Thyroid gland (tissue), 4 donors: ENCODE measurements around the gene FKBP2. TPM values are rescaled to one million over a fixed set of nuclear protein-coding genes. Genes with fewer than 3 reads are reported as not detected.

Experiments
- DNase-seq, 2 donors: peaks; one replicate each; pipeline ENCODE4 v3.0.0-alpha.2; 2019
- H3K27ac ChIP-seq, 3 donors: fragments of 200-600 bp; sonication (generic); 1 replicate in 2 of 3; 2 replicates in 1 of 3; pipeline ENCODE4 v1.5.1; 2016 to 2019; ENCODE audit warnings: mild to moderate bottlenecking in 1 of 3, moderate library complexity in 1 of 3
- H3K27me3 ChIP-seq: fragments of 200-600 bp; sonication (generic); one replicate; pipeline ENCODE4 v1.5.1; 2019
- H3K36me3 ChIP-seq, 2 donors: fragments of 200-600 bp; sonication (generic); one replicate each; pipeline ENCODE4 v1.5.1; 2016 to 2019
- H3K4me1 ChIP-seq, 2 donors: fragments of 200-600 bp; sonication (generic); one replicate each; pipeline ENCODE4 v1.5.1; 2017 to 2019
- H3K4me3 ChIP-seq, 3 donors: fragments of 200-600 bp; sonication (generic); replicated peaks in 1 of 3; 1 replicate in 2 of 3; 2 replicates in 1 of 3; pipeline ENCODE4 v1.5.1; 2016; ENCODE audit warnings: mild to moderate bottlenecking in 1 of 3
- H3K9me3 ChIP-seq: fragments of 200-600 bp; sonication (generic); one replicate; pipeline ENCODE4 v1.5.1; 2017
- POLR2A ChIP-seq, 2 donors: fragments of 450-650 bp; IDR thresholded peaks; one replicate each; pipeline ENCODE4 v1.6.1; 2017; ENCODE audit warnings: antibody characterized with exemption in 2 of 2, mild to moderate bottlenecking in 2 of 2, moderate library complexity in 1 of 2
- WGBS, 2 donors: methylation state at CpG; one replicate each; pipeline ENCODE4 v1.1.5; 2017; 5-methylcytosine and 5-hydroxymethylcytosine counted together
- intact Hi-C: fragments of 100-400 bp; cut with DNase I; formaldehyde crosslinking; loops from one replicate; pipeline ENCODE4 v1.15.1; 2023
- total RNA-seq, 4 donors: library from RNA; depleted of rRNA; stranded (reverse); fragments of >200 nt; gene quantifications; one replicate each; pipeline ENCODE4 v1.2.3, GENCODE V29; 2016
- TF ChIP-seq, protein P1 (sequence below), 6 experiments: fragments of 200-600 bp in 3 of 6; fragments of 450-650 bp in 3 of 6; sonication (generic) in 3 of 6; IDR thresholded peaks; one replicate each; pipeline ENCODE4 v1.5.1; 2016 to 2019; ENCODE audit warnings: antibody characterized with exemption in 6 of 6, mild to moderate bottlenecking in 2 of 6, inconsistent platforms in 1 of 6, moderate library complexity in 1 of 6

Gene FKBP2
- total RNA-seq, 4 donors from 2014 or later: 107 to 271 (median 196) TPM

DNA sequence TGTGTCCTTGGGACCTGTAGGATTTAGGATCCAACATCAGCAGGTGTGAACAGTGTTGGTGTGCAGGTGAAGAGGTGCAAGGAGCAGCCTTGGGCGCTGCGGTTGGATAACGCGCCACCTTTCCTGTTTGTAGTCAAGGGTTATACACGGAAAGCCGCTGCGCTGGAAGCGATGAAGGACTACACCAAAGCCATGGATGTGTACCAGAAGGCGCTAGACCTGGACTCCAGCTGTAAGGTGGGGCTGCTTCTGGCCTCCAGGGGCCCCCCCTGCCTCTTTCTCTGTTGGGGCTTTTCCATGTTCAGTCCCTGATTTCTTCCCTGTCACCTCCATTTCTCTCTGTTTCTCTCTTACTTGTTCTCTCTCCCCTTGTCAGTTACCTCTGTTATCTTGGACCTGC lies 37.9 kb upstream of the FKBP2 start:
- H3K27ac ChIP-seq: no peak overlapping the region
- no peak for DNase-seq
- TF ChIP-seq, protein P1, sequence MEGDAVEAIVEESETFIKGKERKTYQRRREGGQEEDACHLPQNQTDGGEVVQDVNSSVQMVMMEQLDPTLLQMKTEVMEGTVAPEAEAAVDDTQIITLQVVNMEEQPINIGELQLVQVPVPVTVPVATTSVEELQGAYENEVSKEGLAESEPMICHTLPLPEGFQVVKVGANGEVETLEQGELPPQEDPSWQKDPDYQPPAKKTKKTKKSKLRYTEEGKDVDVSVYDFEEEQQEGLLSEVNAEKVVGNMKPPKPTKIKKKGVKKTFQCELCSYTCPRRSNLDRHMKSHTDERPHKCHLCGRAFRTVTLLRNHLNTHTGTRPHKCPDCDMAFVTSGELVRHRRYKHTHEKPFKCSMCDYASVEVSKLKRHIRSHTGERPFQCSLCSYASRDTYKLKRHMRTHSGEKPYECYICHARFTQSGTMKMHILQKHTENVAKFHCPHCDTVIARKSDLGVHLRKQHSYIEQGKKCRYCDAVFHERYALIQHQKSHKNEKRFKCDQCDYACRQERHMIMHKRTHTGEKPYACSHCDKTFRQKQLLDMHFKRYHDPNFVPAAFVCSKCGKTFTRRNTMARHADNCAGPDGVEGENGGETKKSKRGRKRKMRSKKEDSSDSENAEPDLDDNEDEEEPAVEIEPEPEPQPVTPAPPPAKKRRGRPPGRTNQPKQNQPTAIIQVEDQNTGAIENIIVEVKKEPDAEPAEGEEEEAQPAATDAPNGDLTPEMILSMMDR (IDR thresholded peaks at IDR 0.05): no peak
- TF ChIP-seq POLR2A (IDR thresholded peaks at IDR 0.05): no peak
- H3K36me3 ChIP-seq: peaks cover 47 to 53% of the 10 kb centered on the region in 2 donors
- no peaks in the 10 kb centered on the region for H3K9me3 ChIP-seq
- H3K4me1 ChIP-seq: peaks cover 9 to 20% of the 10 kb centered on the region in 2 donors
- no peaks in the 10 kb centered on the region for H3K27me3 ChIP-seq
- 97 to 99% methylated on average over 9 of the region's 9 CpGs for WGBS, 2 donors
- intact Hi-C loops: no loop called here
- H3K4me3 ChIP-seq: no peak overlapping the region

DNA sequence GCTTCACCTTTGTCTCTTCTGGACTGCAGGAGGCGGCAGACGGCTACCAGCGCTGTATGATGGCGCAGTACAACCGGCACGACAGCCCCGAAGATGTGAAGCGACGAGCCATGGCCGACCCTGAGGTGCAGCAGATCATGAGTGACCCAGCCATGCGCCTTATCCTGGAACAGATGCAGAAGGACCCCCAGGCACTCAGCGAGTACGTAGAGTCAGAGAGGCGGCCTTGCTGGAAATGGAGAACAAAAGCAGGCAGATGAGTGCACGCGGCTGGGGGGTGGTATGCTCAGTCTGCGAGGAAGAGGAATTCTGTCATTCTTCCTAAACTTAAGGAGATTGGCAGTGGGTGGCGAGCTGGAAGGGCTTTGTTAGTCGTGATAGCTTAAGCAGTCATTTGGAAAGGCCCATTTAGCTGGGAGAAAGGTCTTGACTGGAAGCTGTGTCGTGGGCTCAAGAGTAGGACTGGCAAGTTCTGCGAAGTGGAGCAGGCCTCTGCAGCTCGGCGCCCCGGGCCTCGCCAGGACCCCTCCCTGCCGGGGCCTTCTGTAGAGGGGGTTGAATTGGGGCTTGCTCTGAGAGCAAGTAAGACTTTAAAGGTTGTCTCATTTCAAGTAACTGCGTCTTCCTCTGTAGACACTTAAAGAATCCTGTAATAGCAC lies 37.3 kb upstream of the FKBP2 start:
- Histone ChIP-seq H3K4me1 (peaks cover 9 to 25% of the 10 kb centered on the region in 2 donors), H3K4me3 (no peak overlapping the region), H3K9me3 (no peaks in the 10 kb centered on the region), H3K27ac (no peak overlapping the region), H3K27me3 (no peaks in the 10 kb centered on the region), H3K36me3 (peaks cover 41 to 48% of the 10 kb centered on the region in 2 donors)
- WGBS, 2 donors: 88% methylated on average over 27 of the region's 27 CpGs
- no peak for TF ChIP-seq POLR2A (IDR thresholded peaks at IDR 0.05)
- TF ChIP-seq, protein P1 (IDR thresholded peaks at IDR 0.05): no peak
- DNase-seq: no peak
- intact Hi-C loops: no loop called here

DNA sequence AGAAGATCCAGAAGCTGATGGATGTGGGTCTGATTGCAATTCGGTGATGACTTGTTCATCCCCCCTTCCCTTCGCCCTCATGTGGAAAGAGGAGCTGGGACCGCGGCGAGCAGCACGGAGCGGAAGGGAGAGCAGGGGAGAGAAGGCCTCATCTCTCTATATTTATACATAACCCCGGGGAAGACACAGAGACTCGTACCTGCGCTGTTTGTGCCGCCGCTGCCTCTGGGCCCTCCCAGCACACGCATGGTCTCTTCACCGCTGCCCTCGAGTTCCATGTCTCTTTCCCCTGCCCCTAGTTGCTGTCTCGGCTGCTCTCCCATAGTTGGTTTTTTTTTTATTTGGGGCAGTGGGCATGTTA lies 36.8 kb upstream of the FKBP2 start:
- intact Hi-C loops: no loop called here

DNA sequence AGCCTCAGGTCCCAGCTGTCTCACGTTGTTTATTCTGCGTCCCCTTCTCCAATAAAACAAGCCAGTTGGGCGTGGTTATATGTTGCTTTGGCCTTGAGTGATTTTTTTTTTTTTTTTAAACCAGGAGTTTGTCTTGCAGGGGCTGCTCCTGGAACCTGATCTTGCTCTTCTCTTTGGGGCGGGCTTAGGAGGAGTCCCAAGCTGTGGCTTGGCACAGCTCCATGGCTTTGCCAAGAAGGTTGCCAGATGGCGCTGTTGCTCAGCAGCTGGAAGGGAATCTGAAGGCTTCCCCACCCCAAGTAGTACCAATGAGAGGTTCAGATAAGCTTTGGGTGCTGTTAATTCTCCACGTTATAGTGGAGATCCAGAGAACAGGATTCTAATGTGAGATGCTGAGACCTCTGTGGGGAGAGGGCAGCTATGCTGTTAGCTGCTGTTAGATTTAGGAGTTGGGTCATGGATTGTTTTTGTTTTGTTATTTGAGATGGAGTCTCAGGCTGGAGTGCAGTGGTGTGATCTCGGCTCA lies 36.4 kb upstream of the FKBP2 start:
- H3K9me3 ChIP-seq: no peaks in the 10 kb centered on the region
- TF ChIP-seq, protein P1 (IDR thresholded peaks at IDR 0.05): peak; percentile 22 to 82 (median 72)
- no peak for TF ChIP-seq POLR2A (IDR thresholded peaks at IDR 0.05)
- peaks cover 35 to 40% of the 10 kb centered on the region in 2 donors for H3K36me3 ChIP-seq
- 20 to 26% methylated on average over 7 of the region's 7 CpGs for WGBS, 2 donors
- peaks cover 9 to 26% of the 10 kb centered on the region in 2 donors for H3K4me1 ChIP-seq
- peak overlapping the region in 1 of 3 donors; percentile 10 for H3K27ac ChIP-seq
- no peaks in the 10 kb centered on the region for H3K27me3 ChIP-seq
- intact Hi-C loops: no loop called here
- DNase-seq: peak; percentile 92 to 94
- H3K4me3 ChIP-seq: no peak overlapping the region

More for the DNA sequence above, 36.8 kb upstream of the FKBP2 start:
- Histone ChIP-seq H3K4me1 (peaks cover 9 to 26% of the 10 kb centered on the region in 2 donors), H3K4me3 (no peak overlapping the region), H3K27me3 (no peaks in the 10 kb centered on the region), H3K9me3 (no peaks in the 10 kb centered on the region), H3K36me3 (peaks cover 36 to 43% of the 10 kb centered on the region in 2 donors), H3K27ac (no peak overlapping the region)
- WGBS, 2 donors: 78 to 84% methylated on average over 16 of the region's 16 CpGs
- DNase-seq: no peak
- TF ChIP-seq POLR2A (IDR thresholded peaks at IDR 0.05): no peak
- TF ChIP-seq, protein P1 (IDR thresholded peaks at IDR 0.05): no peak
